ENCODE results near the gene TSHZ2. TPM values are rescaled to one million over a fixed set of nuclear protein-coding genes. Genes with fewer than 3 reads are reported as not detected.

TSHZ2 gene
- total and polyA plus RNA-seq, 2 of the 4 experiments (the other 2 are of a cell fraction), result under 0.01 to 0.02 TPM

DNA sequence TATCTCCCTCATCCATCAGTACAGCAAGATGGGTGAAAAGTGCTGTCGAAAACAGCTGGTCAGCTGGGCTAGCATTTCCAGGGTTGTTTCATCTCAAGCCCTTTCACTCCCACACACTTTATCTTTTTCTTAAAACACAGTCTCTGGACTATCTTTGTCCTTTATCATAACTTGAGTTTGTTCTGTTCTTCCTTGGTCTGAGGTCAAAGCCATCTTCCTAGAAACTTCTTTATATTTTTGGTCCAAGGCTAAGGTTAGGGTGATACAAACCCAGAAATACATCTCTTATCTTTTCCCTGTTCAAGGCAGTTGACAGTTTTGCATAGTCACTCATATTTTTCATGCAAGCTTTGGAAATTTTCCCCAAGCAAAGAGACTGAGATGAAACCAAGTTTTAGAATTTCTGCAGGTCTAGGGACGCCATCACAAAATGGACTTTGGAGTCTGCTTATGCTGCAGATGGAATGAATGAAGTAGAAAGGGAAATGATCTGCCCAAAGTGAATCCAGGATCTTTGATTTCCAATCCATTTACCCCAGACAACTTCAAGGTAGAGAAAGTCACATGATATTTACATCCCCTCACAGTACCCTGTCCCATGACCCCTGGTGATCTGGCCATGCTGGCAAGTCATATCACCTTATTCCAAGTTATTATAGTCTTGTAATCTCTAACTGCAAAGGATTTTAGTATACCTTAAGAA lies 324.4 kb downstream of the TSHZ2 start:
- Histone ChIP-seq H2AK5ac (ENCODE audit: low read depth, low read length) (no peak overlapping the region), H3K9me3 (ENCODE audit: control insufficient read depth, insufficient read depth, low read length) (no peaks in the 10 kb centered on the region), H2AK9ac (replicated peaks; ENCODE audit: low read depth, low read length, poor library complexity) (no peak overlapping the region), H3K9me1 (ENCODE audit: insufficient read depth, low read length) (no peaks in the 10 kb centered on the region), H4K5ac (ENCODE audit: low read depth, low read length) (no peak overlapping the region; the same call in 1 of the 2 replicates), H3K18ac (ENCODE audit: low read depth, low read length) (no peak overlapping the region; the same call in 1 of the 2 replicates), H2BK15ac (ENCODE audit: low read depth, low read length) (no peak overlapping the region), H3K4me1 (ENCODE audit: control insufficient read depth, insufficient read depth, low read length) (no peaks in the 10 kb centered on the region; the same call in 1 of the 2 replicates), H3K56ac (ENCODE audit: extremely low read depth, insufficient read depth, low read length) (no peak overlapping the region), H2BK120ac (ENCODE audit: low read depth, low read length) (no peak overlapping the region), H3K9ac (ENCODE audit: low read depth, low read length) (no peak overlapping the region), H3K79me1 (ENCODE audit: low read depth in 1 of 2, low read length in 2 of 2) (no peaks in the 10 kb centered on the region), H2BK5ac (ENCODE audit: low read depth, low read length, poor library complexity, severe bottlenecking) (no peak overlapping the region), H3K4me2 (ENCODE audit: low read depth, low read length) (no peak overlapping the region), H3K14ac (replicated peaks; ENCODE audit: low read depth, low read length) (no peak overlapping the region), H2AFZ (replicated peaks; ENCODE audit: low read length, poor library complexity) (no peak overlapping the region), H3K27me3 (ENCODE audit: control insufficient read depth, insufficient read depth, low read length) (no peaks in the 10 kb centered on the region), H4K20me1 (ENCODE audit: insufficient read depth, low read length) (no peaks in the 10 kb centered on the region), H3K27ac (ENCODE audit: insufficient read depth, low read length) (no peak overlapping the region), H3K36me3 (ENCODE audit: control insufficient read depth, insufficient read depth, low read length) (no peaks in the 10 kb centered on the region), H3K23ac (ENCODE audit: low read depth, low read length) (no peak overlapping the region), H4K91ac (ENCODE audit: insufficient read depth, low read depth, low read length) (no peak overlapping the region), H4K8ac (ENCODE audit: low read depth in 2 of 2, low read length in 2 of 2) (no peak overlapping the region), H3K4me3 (ENCODE audit: insufficient read depth, low read depth, low read length) (no peak overlapping the region), H3K4ac (ENCODE audit: low read depth, low read length) (no peak overlapping the region), H2BK20ac (ENCODE audit: low read depth, low read length) (no peak overlapping the region)
- no peak for ATAC-seq (ENCODE audit: low read depth)
- in situ Hi-C loops (cut with MboI; ENCODE audit: low sequenced_read_pairs), result no loop called here
- intact Hi-C loops (cut with micrococcal nuclease), result no loop called here
- no TSS peak for BruUV-seq (replicated peaks)
- POLR2A ChIA-PET (ENCODE audit: unreplicated experiment), result no interaction called here
- TF ChIP-seq BHLHE40 (IDR thresholded peaks at IDR 0.05; ENCODE audit: low read depth, low read length), result no peak
- TF ChIP-seq RFX5 (IDR thresholded peaks at IDR 0.05; ENCODE audit: low read depth, low read length), result no peak
- no peak for TF ChIP-seq FOS (IDR thresholded peaks at IDR 0.05; ENCODE audit: low read depth, low read length)
- TF ChIP-seq NFE2L2 (IDR thresholded peaks at IDR 0.05; ENCODE audit: low read depth, low read length), result no peak
- TF ChIP-seq MAFK (IDR thresholded peaks at IDR 0.05; ENCODE audit: low read depth, low read length), result no peak
- no peak for TF ChIP-seq MAZ (IDR thresholded peaks at IDR 0.05; ENCODE audit: borderline replicate concordance, low read depth, low read length)
- TF ChIP-seq RCOR1 (IDR thresholded peaks at IDR 0.05; ENCODE audit: insufficient replicate concordance, low read length), result no peak
- no peak for TF ChIP-seq SMC3 (IDR thresholded peaks at IDR 0.05; ENCODE audit: low read depth, low read length)
- TF ChIP-seq RAD21 (IDR thresholded peaks at IDR 0.05; ENCODE audit: low read length), result no peak
- TF ChIP-seq POLR2A (IDR thresholded peaks at IDR 0.05; ENCODE audit: low read depth, low read length), result no peak
- no peak for TF ChIP-seq MXI1 (IDR thresholded peaks at IDR 0.05; ENCODE audit: borderline replicate concordance, low read depth, low read length)
- TF ChIP-seq CTCF (conservative IDR thresholded peaks at IDR 0.05; ENCODE audit: low read depth, low read length), result no peak
- no peak for TF ChIP-seq CEBPB (IDR thresholded peaks at IDR 0.05; ENCODE audit: low read depth, low read length)
- no peak for TF ChIP-seq CHD1 (IDR thresholded peaks at IDR 0.05; ENCODE audit: low read depth, low read length)
- TF ChIP-seq, protein P1, sequence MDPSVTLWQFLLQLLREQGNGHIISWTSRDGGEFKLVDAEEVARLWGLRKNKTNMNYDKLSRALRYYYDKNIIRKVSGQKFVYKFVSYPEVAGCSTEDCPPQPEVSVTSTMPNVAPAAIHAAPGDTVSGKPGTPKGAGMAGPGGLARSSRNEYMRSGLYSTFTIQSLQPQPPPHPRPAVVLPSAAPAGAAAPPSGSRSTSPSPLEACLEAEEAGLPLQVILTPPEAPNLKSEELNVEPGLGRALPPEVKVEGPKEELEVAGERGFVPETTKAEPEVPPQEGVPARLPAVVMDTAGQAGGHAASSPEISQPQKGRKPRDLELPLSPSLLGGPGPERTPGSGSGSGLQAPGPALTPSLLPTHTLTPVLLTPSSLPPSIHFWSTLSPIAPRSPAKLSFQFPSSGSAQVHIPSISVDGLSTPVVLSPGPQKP (IDR thresholded peaks at IDR 0.05; ENCODE audit: borderline replicate concordance, low read depth, low read length), result no peak
- TF ChIP-seq, protein P2, sequence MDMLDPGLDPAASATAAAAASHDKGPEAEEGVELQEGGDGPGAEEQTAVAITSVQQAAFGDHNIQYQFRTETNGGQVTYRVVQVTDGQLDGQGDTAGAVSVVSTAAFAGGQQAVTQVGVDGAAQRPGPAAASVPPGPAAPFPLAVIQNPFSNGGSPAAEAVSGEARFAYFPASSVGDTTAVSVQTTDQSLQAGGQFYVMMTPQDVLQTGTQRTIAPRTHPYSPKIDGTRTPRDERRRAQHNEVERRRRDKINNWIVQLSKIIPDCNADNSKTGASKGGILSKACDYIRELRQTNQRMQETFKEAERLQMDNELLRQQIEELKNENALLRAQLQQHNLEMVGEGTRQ (IDR thresholded peaks at IDR 0.05; ENCODE audit: low read depth, low read length), result no peak
- no peak for DNase-seq
- CTCF ChIA-PET, result no interaction called here
- WGBS, 2 experiments (ENCODE audit: extremely low coverage in 2 of 2, insufficient read length in 1 of 2), result no CpG with 5 or more reads among the region's 2 CpGs
- dilution Hi-C loops (cut with HindIII; ENCODE audit: low sequenced_read_pairs, unreplicated experiment), result no loop called here

Measured in IMR-90 (cell line).